ENCODE data around the gene TNFAIP3.
A peak's percentile ranks its signal among the peaks of the same experiment; 100 is the strongest.

TNFAIP3 gene

GRCh38 chr6:137864812-137865508 lies 2.1 kb upstream of the TNFAIP3 start:
- H3K27me3 ChIP-seq (ENCODE audit: control insufficient read depth, insufficient read depth, low read length) = peaks cover 23% of the 10 kb centered on the region
- no peak overlapping the region for H3K27ac ChIP-seq (ENCODE audit: low read depth, low read length)
- peak overlapping the region; percentile 19; the same call in 1 of the 2 replicates for H3K4me3 ChIP-seq (ENCODE audit: low read depth, low read length)
- no peak overlapping the region for H3K9ac ChIP-seq (ENCODE audit: low read length)
- peaks cover 42% of the 10 kb centered on the region for H3K4me1 ChIP-seq (ENCODE audit: control insufficient read depth, insufficient read depth, low read length)
- no peaks in the 10 kb centered on the region for H3K9me3 ChIP-seq (ENCODE audit: control insufficient read depth, insufficient read depth, low read depth, low read length)
- H3K36me3 ChIP-seq (ENCODE audit: control insufficient read depth, insufficient read depth, low read length) = no peaks in the 10 kb centered on the region

GRCh38 chr6:137866200-137866913 lies 702 bp upstream of the TNFAIP3 start:
- Histone ChIP-seq H3K27ac (ENCODE audit: low read depth, low read length) (peak overlapping the region; percentile 72; the same call in 1 of the 2 replicates), H3K9me3 (ENCODE audit: control insufficient read depth, insufficient read depth, low read depth, low read length) (no peaks in the 10 kb centered on the region), H3K36me3 (ENCODE audit: control insufficient read depth, insufficient read depth, low read length) (peaks cover 2% of the 10 kb centered on the region; the same call in 1 of the 2 replicates), H3K4me1 (ENCODE audit: control insufficient read depth, insufficient read depth, low read length) (peaks cover 40% of the 10 kb centered on the region), H3K27me3 (ENCODE audit: control insufficient read depth, insufficient read depth, low read length) (peaks cover 23% of the 10 kb centered on the region), H3K9ac (ENCODE audit: low read length) (peak overlapping the region; percentile 72), H3K4me3 (ENCODE audit: low read depth, low read length) (peak overlapping the region; percentile 70)

GRCh38 chr6:137867685-137868509 lies 838 bp downstream of the TNFAIP3 start:
- Histone ChIP-seq H3K27ac (ENCODE audit: low read depth, low read length) (peak overlapping the region; percentile 38; the same call in 1 of the 2 replicates), H3K9me3 (ENCODE audit: control insufficient read depth, insufficient read depth, low read depth, low read length) (no peaks in the 10 kb centered on the region), H3K9ac (ENCODE audit: low read length) (peak overlapping the region; percentile 79), H3K4me1 (ENCODE audit: control insufficient read depth, insufficient read depth, low read length) (peaks cover 31% of the 10 kb centered on the region), H3K36me3 (ENCODE audit: control insufficient read depth, insufficient read depth, low read length) (peaks cover 8% of the 10 kb centered on the region; the same call in 1 of the 2 replicates), H3K4me3 (ENCODE audit: low read depth, low read length) (peak overlapping the region; percentile 94), H3K27me3 (ENCODE audit: control insufficient read depth, insufficient read depth, low read length) (peaks cover 23% of the 10 kb centered on the region)

- peaks cover 26% of the 10 kb centered on the region for H3K4me1 ChIP-seq (ENCODE audit: control insufficient read depth, insufficient read depth, low read length)
- no peaks in the 10 kb centered on the region for H3K9me3 ChIP-seq (ENCODE audit: control insufficient read depth, insufficient read depth, low read depth, low read length)
- H3K9ac ChIP-seq (ENCODE audit: low read length) = no peak overlapping the region
- H3K36me3 ChIP-seq (ENCODE audit: control insufficient read depth, insufficient read depth, low read length) = peaks cover 8% of the 10 kb centered on the region; the same call in 1 of the 2 replicates
- no peak overlapping the region for H3K27ac ChIP-seq (ENCODE audit: low read depth, low read length)
- H3K27me3 ChIP-seq (ENCODE audit: control insufficient read depth, insufficient read depth, low read length) = peaks cover 23% of the 10 kb centered on the region
- H3K4me3 ChIP-seq (ENCODE audit: low read depth, low read length) = peak overlapping the region; percentile 94; the same call in 1 of the 2 replicates
These were observed 1.9 kb downstream of the TNFAIP3 start for GRCh38 chr6:137868721-137869548.

- H3K27me3 ChIP-seq (ENCODE audit: control insufficient read depth, insufficient read depth, low read length) = peaks cover 23% of the 10 kb centered on the region
- no peak overlapping the region for H3K27ac ChIP-seq (ENCODE audit: low read depth, low read length)
- H3K36me3 ChIP-seq (ENCODE audit: control insufficient read depth, insufficient read depth, low read length) = peaks cover 8% of the 10 kb centered on the region; the same call in 1 of the 2 replicates
- no peaks in the 10 kb centered on the region for H3K9me3 ChIP-seq (ENCODE audit: control insufficient read depth, insufficient read depth, low read depth, low read length)
- H3K4me3 ChIP-seq (ENCODE audit: low read depth, low read length) = no peak overlapping the region
- no peak overlapping the region for H3K9ac ChIP-seq (ENCODE audit: low read length)
- peaks cover 26% of the 10 kb centered on the region for H3K4me1 ChIP-seq (ENCODE audit: control insufficient read depth, insufficient read depth, low read length)
These were observed 2.7 kb downstream of the TNFAIP3 start for GRCh38 chr6:137869549-137870307.

- Histone ChIP-seq H3K4me3 (ENCODE audit: low read depth, low read length) (peak overlapping the region; percentile 8; the same call in 1 of the 2 replicates), H3K9me3 (ENCODE audit: control insufficient read depth, insufficient read depth, low read depth, low read length) (no peaks in the 10 kb centered on the region), H3K27me3 (ENCODE audit: control insufficient read depth, insufficient read depth, low read length) (peaks cover 23% of the 10 kb centered on the region), H3K4me1 (ENCODE audit: control insufficient read depth, insufficient read depth, low read length) (peaks cover 21% of the 10 kb centered on the region), H3K27ac (ENCODE audit: low read depth, low read length) (no peak overlapping the region), H3K36me3 (ENCODE audit: control insufficient read depth, insufficient read depth, low read length) (peaks cover 13% of the 10 kb centered on the region; the same call in 1 of the 2 replicates), H3K9ac (ENCODE audit: low read length) (no peak overlapping the region)
These were observed 3.2 kb downstream of the TNFAIP3 start for GRCh38 chr6:137870308-137870644.

- Histone ChIP-seq H3K9ac (ENCODE audit: low read length) (no peak overlapping the region), H3K27me3 (ENCODE audit: control insufficient read depth, insufficient read depth, low read length) (peaks cover 23% of the 10 kb centered on the region), H3K27ac (ENCODE audit: low read depth, low read length) (no peak overlapping the region), H3K4me3 (ENCODE audit: low read depth, low read length) (peak overlapping the region; percentile 8; the same call in 1 of the 2 replicates), H3K4me1 (ENCODE audit: control insufficient read depth, insufficient read depth, low read length) (peaks cover 16% of the 10 kb centered on the region), H3K36me3 (ENCODE audit: control insufficient read depth, insufficient read depth, low read length) (peaks cover 16% of the 10 kb centered on the region; the same call in 1 of the 2 replicates), H3K9me3 (ENCODE audit: control insufficient read depth, insufficient read depth, low read depth, low read length) (no peaks in the 10 kb centered on the region)
These were observed 3.7 kb downstream of the TNFAIP3 start for GRCh38 chr6:137870744-137871247.

GRCh38 chr6:137871291-137871690 lies 4.2 kb downstream of the TNFAIP3 start:
- no peak overlapping the region for H3K4me3 ChIP-seq (ENCODE audit: low read depth, low read length)
- H3K36me3 ChIP-seq (ENCODE audit: control insufficient read depth, insufficient read depth, low read length) = peaks cover 20% of the 10 kb centered on the region; the same call in 1 of the 2 replicates
- peaks cover 11% of the 10 kb centered on the region for H3K4me1 ChIP-seq (ENCODE audit: control insufficient read depth, insufficient read depth, low read length)
- no peak overlapping the region for H3K27ac ChIP-seq (ENCODE audit: low read depth, low read length)
- no peaks in the 10 kb centered on the region for H3K9me3 ChIP-seq (ENCODE audit: control insufficient read depth, insufficient read depth, low read depth, low read length)
- H3K27me3 ChIP-seq (ENCODE audit: control insufficient read depth, insufficient read depth, low read length) = peaks cover 23% of the 10 kb centered on the region
- no peak overlapping the region for H3K9ac ChIP-seq (ENCODE audit: low read length)

- H3K27ac ChIP-seq (ENCODE audit: low read depth, low read length) = no peak overlapping the region
- H3K9me3 ChIP-seq (ENCODE audit: control insufficient read depth, insufficient read depth, low read depth, low read length) = no peaks in the 10 kb centered on the region
- peaks cover 23% of the 10 kb centered on the region; the same call in 1 of the 2 replicates for H3K36me3 ChIP-seq (ENCODE audit: control insufficient read depth, insufficient read depth, low read length)
- H3K9ac ChIP-seq (ENCODE audit: low read length) = no peak overlapping the region
- no peak overlapping the region for H3K4me3 ChIP-seq (ENCODE audit: low read depth, low read length)
- peaks cover 23% of the 10 kb centered on the region for H3K27me3 ChIP-seq (ENCODE audit: control insufficient read depth, insufficient read depth, low read length)
- peaks cover 9% of the 10 kb centered on the region for H3K4me1 ChIP-seq (ENCODE audit: control insufficient read depth, insufficient read depth, low read length)
These were observed 4.9 kb downstream of the TNFAIP3 start for GRCh38 chr6:137871831-137872454.
